Uterus (tissue), 2 donors: ENCODE results near the gene DLGAP1.

ENCODE experiments used
- CTCF ChIP-seq, 4 experiments: fragments of 200-600 bp in 2 of 4; fragments of 450-650 bp in 2 of 4; sonication (generic) in 2 of 4; IDR thresholded peaks; one replicate each; pipeline ENCODE4 v1.5.1; 2016 to 2019; ENCODE audit warnings: antibody characterized with exemption in 4 of 4, mild to moderate bottlenecking in 2 of 4, moderate library complexity in 1 of 4
- POLR2A ChIP-seq, 2 donors: fragments of 450-650 bp; IDR thresholded peaks; one replicate each; pipeline ENCODE4 v1.6.1; 2016; ENCODE audit warnings: antibody characterized with exemption in 2 of 2, mild to moderate bottlenecking in 1 of 2, moderate library complexity in 1 of 2

- no peak for TF ChIP-seq CTCF (IDR thresholded peaks at IDR 0.05)
- no peak for TF ChIP-seq POLR2A (IDR thresholded peaks at IDR 0.05)
These were observed 945.1 kb downstream of the DLGAP1 start for GRCh38 chr18:3510024-3510423.
